MM.1S (cell line): Measurements from ENCODE around the gene PLCG2.
"Not testable (repeated sequence)": the region's sequence is repeated elsewhere in the genome, so short reads cannot be mapped to it uniquely, and the experiment has no call there.

Experiments
- DNase-seq: peaks from one replicate; pipeline ENCODE4 v3.0.0-alpha.2; 2015
- H2AFZ ChIP-seq: fragments of 300-600 bp; sonication (generic); 2 replicates; pipeline ENCODE4 v1.6.0; 2016; ENCODE audit warnings: antibody characterized with exemption, low read length
- H3F3A ChIP-seq: fragments of 300-600 bp; sonication (generic); 2 replicates; pipeline ENCODE4 v1.6.1; 2016; ENCODE audit warnings: mild to moderate bottlenecking, antibody characterized with exemption, low read length, moderate library complexity, mixed read lengths; ENCODE audit not compliant: insufficient read depth
- H3K27ac ChIP-seq: fragments of 300-600 bp; sonication (generic); 2 replicates; pipeline ENCODE4 v1.5.1; 2016; ENCODE audit warnings: mild to moderate bottlenecking, low read length
- H3K27me3 ChIP-seq: fragments of 300-600 bp; sonication (generic); replicated peaks from 2 replicates; pipeline ENCODE4 v1.6.0; 2016; ENCODE audit warnings: low read length; ENCODE audit not compliant: insufficient read depth
- H3K36me3 ChIP-seq: fragments of 300-600 bp; sonication (generic); replicated peaks from 2 replicates; pipeline ENCODE4 v1.6.1; 2016; ENCODE audit warnings: mild to moderate bottlenecking, low read length, mixed read lengths; ENCODE audit not compliant: insufficient read depth
- H3K4me1 ChIP-seq: fragments of 300-600 bp; sonication (generic); 2 replicates; pipeline ENCODE4 v1.6.1; 2016; ENCODE audit warnings: low read length, mixed read lengths
- H3K4me2 ChIP-seq: fragments of 300-600 bp; sonication (generic); 2 replicates; pipeline ENCODE4 v1.6.0; 2016; ENCODE audit warnings: low read depth, low read length
- H3K4me3 ChIP-seq: fragments of 300-600 bp; sonication (generic); 2 replicates; pipeline ENCODE4 v1.5.1; 2016; ENCODE audit warnings: low read length, mixed read lengths
- H3K79me2 ChIP-seq: fragments of 300-600 bp; sonication (generic); 2 replicates; pipeline ENCODE4 v1.6.1; 2016; ENCODE audit warnings: mixed run types, low read length, mixed read lengths
- H3K9ac ChIP-seq: fragments of 300-600 bp; sonication (generic); 2 replicates; pipeline ENCODE4 v1.6.1; 2016; ENCODE audit warnings: low read length, mixed read lengths
- H3K9me2 ChIP-seq: fragments of 300-600 bp; sonication (generic); replicated peaks from 2 replicates; pipeline ENCODE4 v1.6.1; 2016; ENCODE audit warnings: mild to moderate bottlenecking, low read length, mixed read lengths; ENCODE audit not compliant: insufficient read depth
- H3K9me3 ChIP-seq: fragments of 300-600 bp; sonication (generic); replicated peaks from 2 replicates; pipeline ENCODE4 v1.6.1; 2016; ENCODE audit warnings: mild to moderate bottlenecking, low read length, mixed read lengths; ENCODE audit not compliant: insufficient read depth
- H4K20me1 ChIP-seq: fragments of 300-600 bp; sonication (generic); 2 replicates; pipeline ENCODE4 v1.6.1; 2016; ENCODE audit warnings: mild to moderate bottlenecking, low read length, moderate library complexity, mixed read lengths; ENCODE audit not compliant: insufficient read depth
- CTCF ChIP-seq: fragments of 300-600 bp; sonication (generic); IDR thresholded peaks from 2 replicates; pipeline ENCODE4 v1.5.1; 2016; ENCODE audit warnings: antibody characterized with exemption, low read length, mixed read lengths
- EZH2 ChIP-seq: fragments of 300-600 bp; sonication (generic); optimal IDR thresholded peaks from 2 replicates; pipeline ENCODE3; 2017; ENCODE audit warnings: low read depth, mild to moderate bottlenecking, antibody characterized with exemption, low read length, mixed read lengths
- EZH2phosphoT487 ChIP-seq: fragments of 300-600 bp; sonication (generic); IDR thresholded peaks from 2 replicates; pipeline ENCODE4 v1.6.1; 2018; ENCODE audit warnings: antibody characterized with exemption, low read length

Gene PLCG2

GRCh38 chr16:82008957-82009592 lies 230.0 kb downstream of the PLCG2 start:
- TF ChIP-seq CTCF (no peak), EZH2phosphoT487 (no peak), EZH2 (no peak)
- Histone ChIP-seq H3F3A (peaks cover 3% of the 10 kb centered on the region; the same call in 1 of the 2 replicates), H3K9ac (no peak overlapping the region), H4K20me1 (no peaks in the 10 kb centered on the region), H3K9me2 (no peaks in the 10 kb centered on the region), H2AFZ (no peak overlapping the region), H3K27me3 (no peaks in the 10 kb centered on the region), H3K36me3 (no peaks in the 10 kb centered on the region), H3K4me3 (no peak overlapping the region), H3K4me1 (peaks cover 5% of the 10 kb centered on the region; the same call in 1 of the 2 replicates), H3K9me3 (no peaks in the 10 kb centered on the region), H3K27ac (no peak overlapping the region), H3K79me2 (peaks cover 10% of the 10 kb centered on the region; the same call in 1 of the 2 replicates), H3K4me2 (no peak overlapping the region)
- DNase-seq = no peak

- not testable (repeated sequence) for H3K79me2 ChIP-seq, H3K9me2 ChIP-seq, H3F3A ChIP-seq, H3K36me3 ChIP-seq, H2AFZ ChIP-seq, H3K27me3 ChIP-seq, H3K9me3 ChIP-seq, H3K27ac ChIP-seq, H3K4me2 ChIP-seq, H4K20me1 ChIP-seq, H3K4me3 ChIP-seq, DNase-seq, H3K9ac ChIP-seq, H3K4me1 ChIP-seq
These were observed 230.7 kb downstream of the PLCG2 start for GRCh38 chr16:82009789-82010188.

- H3K9ac ChIP-seq = peak overlapping the region; percentile 79
- peak overlapping the region; percentile 82 for H3K4me2 ChIP-seq
- no peak for TF ChIP-seq CTCF
- no peak for TF ChIP-seq EZH2phosphoT487
- TF ChIP-seq EZH2 = no peak
- no peaks in the 10 kb centered on the region for H3K9me3 ChIP-seq
- H3K27ac ChIP-seq = peak overlapping the region; percentile 73; the same call in 1 of the 2 replicates
- peak; percentile 14 for DNase-seq
- peak overlapping the region; percentile 93 for H2AFZ ChIP-seq
- peaks cover 10% of the 10 kb centered on the region; the same call in 1 of the 2 replicates for H3K79me2 ChIP-seq
- H3F3A ChIP-seq = peaks cover 3% of the 10 kb centered on the region; the same call in 1 of the 2 replicates
- peak overlapping the region; percentile 76 for H3K4me3 ChIP-seq
- H3K27me3 ChIP-seq = no peaks in the 10 kb centered on the region
- H3K9me2 ChIP-seq = no peaks in the 10 kb centered on the region
- H4K20me1 ChIP-seq = no peaks in the 10 kb centered on the region
- H3K4me1 ChIP-seq = peaks cover 6% of the 10 kb centered on the region; the same call in 1 of the 2 replicates
- no peaks in the 10 kb centered on the region for H3K36me3 ChIP-seq
These were observed 231.6 kb downstream of the PLCG2 start for GRCh38 chr16:82010649-82011048.

- peak within 1 kb of the TSS; percentile 73; the same call in 1 of the 2 replicates for H3K27ac ChIP-seq
- DNase-seq = peak; percentile 78
- H3K9me3 ChIP-seq = no peaks in the 10 kb centered on the region
- peak within 1 kb of the TSS; percentile 93 for H2AFZ ChIP-seq
- H3K4me2 ChIP-seq = peak within 1 kb of the TSS; percentile 82
- no peaks in the 10 kb centered on the region for H3K27me3 ChIP-seq
- no peak for TF ChIP-seq CTCF
- TF ChIP-seq EZH2 = no peak
- no peak for TF ChIP-seq EZH2phosphoT487
- peak within 1 kb of the TSS; percentile 79 for H3K9ac ChIP-seq
- peak within 1 kb of the TSS; percentile 76 for H3K4me3 ChIP-seq
- no peaks in the 10 kb centered on the region for H3K36me3 ChIP-seq
- H3K9me2 ChIP-seq = no peaks in the 10 kb centered on the region
- peaks cover 9% of the 10 kb centered on the region; the same call in 1 of the 2 replicates for H3K4me1 ChIP-seq
- peaks cover 3% of the 10 kb centered on the region; the same call in 1 of the 2 replicates for H3F3A ChIP-seq
- no peaks in the 10 kb centered on the region for H4K20me1 ChIP-seq
- peaks cover 10% of the 10 kb centered on the region; the same call in 1 of the 2 replicates for H3K79me2 ChIP-seq
These were observed 232.1 kb downstream of the PLCG2 start, which contains the start of gene SDR42E1 for GRCh38 chr16:82011199-82011641. SDR42E1 (minus strand) TSS chr16:82011470; CDS start chr16:82000858, 10,612 bp downstream.
